ENCODE data around the gene PRSS8.

- TF ChIP-seq, protein P1, sequence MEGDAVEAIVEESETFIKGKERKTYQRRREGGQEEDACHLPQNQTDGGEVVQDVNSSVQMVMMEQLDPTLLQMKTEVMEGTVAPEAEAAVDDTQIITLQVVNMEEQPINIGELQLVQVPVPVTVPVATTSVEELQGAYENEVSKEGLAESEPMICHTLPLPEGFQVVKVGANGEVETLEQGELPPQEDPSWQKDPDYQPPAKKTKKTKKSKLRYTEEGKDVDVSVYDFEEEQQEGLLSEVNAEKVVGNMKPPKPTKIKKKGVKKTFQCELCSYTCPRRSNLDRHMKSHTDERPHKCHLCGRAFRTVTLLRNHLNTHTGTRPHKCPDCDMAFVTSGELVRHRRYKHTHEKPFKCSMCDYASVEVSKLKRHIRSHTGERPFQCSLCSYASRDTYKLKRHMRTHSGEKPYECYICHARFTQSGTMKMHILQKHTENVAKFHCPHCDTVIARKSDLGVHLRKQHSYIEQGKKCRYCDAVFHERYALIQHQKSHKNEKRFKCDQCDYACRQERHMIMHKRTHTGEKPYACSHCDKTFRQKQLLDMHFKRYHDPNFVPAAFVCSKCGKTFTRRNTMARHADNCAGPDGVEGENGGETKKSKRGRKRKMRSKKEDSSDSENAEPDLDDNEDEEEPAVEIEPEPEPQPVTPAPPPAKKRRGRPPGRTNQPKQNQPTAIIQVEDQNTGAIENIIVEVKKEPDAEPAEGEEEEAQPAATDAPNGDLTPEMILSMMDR (conservative IDR thresholded peaks at IDR 0.05 in 1 of 2, IDR thresholded peaks at IDR 0.05 in 1 of 2; ENCODE audit: extremely low read depth in 1 of 2, insufficient read depth in 1 of 2, low read depth in 1 of 2, low read length in 2 of 2) = no peak
- no peak for TF ChIP-seq EZH2 (IDR thresholded peaks at IDR 0.05; ENCODE audit: borderline replicate concordance, low read length)
These were observed 15.4 kb downstream of the PRSS8 start for GRCh38 chr16:31120129-31120528.

Data from mammary epithelial cell (primary cell).